Gastroesophageal sphincter (tissue), 4 donors: ENCODE results near the gene CTNNA1. TPM values are rescaled to one million over a fixed set of nuclear protein-coding genes. Genes with fewer than 3 reads are reported as not detected.

Experiments
- ATAC-seq: fragments of 150-250 bp; one replicate; pipeline ENCODE4 v1.9.1; 2016; ENCODE audit warnings: mild to moderate bottlenecking, moderate library complexity
- H3K27ac ChIP-seq, 4 donors: fragments of 200-600 bp; sonication (generic) in 3 of 4; 1 replicate in 3 of 4; 2 replicates in 1 of 4; pipeline ENCODE4 v1.5.1; 2016 to 2019
- H3K27me3 ChIP-seq: fragments of 200-600 bp; sonication (generic); one replicate; pipeline ENCODE4 v1.5.1; 2019
- H3K36me3 ChIP-seq, 2 donors: fragments of 200-600 bp; sonication (generic); one replicate each; pipeline ENCODE4 v1.5.1; 2019; ENCODE audit warnings: control low read depth in 1 of 2
- H3K4me1 ChIP-seq, 3 donors: fragments of 200-600 bp; sonication (generic); 1 replicate in 2 of 3; 2 replicates in 1 of 3; pipeline ENCODE4 v1.5.1; 2016 to 2019; ENCODE audit warnings: control low read depth in 2 of 3
- H3K4me3 ChIP-seq, 2 donors: fragments of 200-600 bp; sonication (generic); one replicate each; pipeline ENCODE4 v1.5.1; 2019; ENCODE audit warnings: mild to moderate bottlenecking in 1 of 2, moderate library complexity in 1 of 2
- H3K9me3 ChIP-seq, 3 donors: fragments of 200-600 bp; sonication (generic); one replicate each; pipeline ENCODE4 v1.5.1; 2017 to 2019; ENCODE audit warnings: control low read depth in 2 of 3
- EP300 ChIP-seq: sonication (generic); formaldehyde crosslinking; IDR thresholded peaks from one replicate; pipeline ENCODE4 v1.6.1; 2017; ENCODE audit warnings: antibody characterized with exemption, mild to moderate bottlenecking
- POLR2A ChIP-seq, 2 donors: fragments of 450-650 bp; IDR thresholded peaks; one replicate each; pipeline ENCODE4 v1.6.1; 2017; ENCODE audit warnings: antibody characterized with exemption in 2 of 2, mild to moderate bottlenecking in 2 of 2, moderate library complexity in 1 of 2
- POLR2AphosphoS5 ChIP-seq: sonication (generic); formaldehyde crosslinking; IDR thresholded peaks from one replicate; pipeline ENCODE4 v1.6.1; 2017; ENCODE audit warnings: antibody characterized with exemption
- WGBS, 2 donors: methylation state at CpG; one replicate each; pipeline ENCODE4 v1.1.5; 2018; ENCODE audit warnings: low coverage in 1 of 2; 5-methylcytosine and 5-hydroxymethylcytosine counted together
- total RNA-seq, 4 donors: library from RNA; depleted of rRNA; stranded (reverse); fragments of >200 nt; gene quantifications; one replicate each; pipeline ENCODE4 v1.1.0, GENCODE V29; 2016
- TF ChIP-seq, protein P1 (sequence below), 4 experiments: fragments of 200-600 bp in 2 of 4; fragments of 450-650 bp in 2 of 4; sonication (generic) in 1 of 4; IDR thresholded peaks; one replicate each; pipeline ENCODE4 v1.5.1; 2017 to 2019; ENCODE audit warnings: antibody characterized with exemption in 4 of 4, mild to moderate bottlenecking in 2 of 4, moderate library complexity in 2 of 4

Gene CTNNA1
- total RNA-seq, 4 donors from 2014 or later = 289 to 425 (median 365) TPM

GRCh38 chr5:138890644-138891043 is 137.4 kb downstream of the CTNNA1 start:
- H3K27ac ChIP-seq = no peak overlapping the region
- TF ChIP-seq POLR2A (IDR thresholded peaks at IDR 0.05) (no peak), EP300 (no peak), POLR2AphosphoS5 (no peak)
- TF ChIP-seq, protein P1, sequence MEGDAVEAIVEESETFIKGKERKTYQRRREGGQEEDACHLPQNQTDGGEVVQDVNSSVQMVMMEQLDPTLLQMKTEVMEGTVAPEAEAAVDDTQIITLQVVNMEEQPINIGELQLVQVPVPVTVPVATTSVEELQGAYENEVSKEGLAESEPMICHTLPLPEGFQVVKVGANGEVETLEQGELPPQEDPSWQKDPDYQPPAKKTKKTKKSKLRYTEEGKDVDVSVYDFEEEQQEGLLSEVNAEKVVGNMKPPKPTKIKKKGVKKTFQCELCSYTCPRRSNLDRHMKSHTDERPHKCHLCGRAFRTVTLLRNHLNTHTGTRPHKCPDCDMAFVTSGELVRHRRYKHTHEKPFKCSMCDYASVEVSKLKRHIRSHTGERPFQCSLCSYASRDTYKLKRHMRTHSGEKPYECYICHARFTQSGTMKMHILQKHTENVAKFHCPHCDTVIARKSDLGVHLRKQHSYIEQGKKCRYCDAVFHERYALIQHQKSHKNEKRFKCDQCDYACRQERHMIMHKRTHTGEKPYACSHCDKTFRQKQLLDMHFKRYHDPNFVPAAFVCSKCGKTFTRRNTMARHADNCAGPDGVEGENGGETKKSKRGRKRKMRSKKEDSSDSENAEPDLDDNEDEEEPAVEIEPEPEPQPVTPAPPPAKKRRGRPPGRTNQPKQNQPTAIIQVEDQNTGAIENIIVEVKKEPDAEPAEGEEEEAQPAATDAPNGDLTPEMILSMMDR (IDR thresholded peaks at IDR 0.05) = no peak
- no peak for ATAC-seq

GRCh38 chr5:138895918-138896317 is 142.7 kb downstream of the CTNNA1 start:
- Histone ChIP-seq H3K27me3 (no peaks in the 10 kb centered on the region), H3K27ac (no peak overlapping the region), H3K36me3 (peaks cover 0 to 40% of the 10 kb centered on the region in 2 donors), H3K4me3 (no peak overlapping the region), H3K9me3 (no peaks in the 10 kb centered on the region), H3K4me1 (peaks cover 0 to 4% (median 0%) of the 10 kb centered on the region in 3 donors)
- 100% methylated on average over 1 of the region's 1 CpG for WGBS, 2 donors
- no peak for ATAC-seq
- TF ChIP-seq EP300 = no peak
- TF ChIP-seq, protein P1 (IDR thresholded peaks at IDR 0.05) = no peak
- no peak for TF ChIP-seq POLR2AphosphoS5
- TF ChIP-seq POLR2A (IDR thresholded peaks at IDR 0.05) = no peak

More at GRCh38 chr5:138890644-138891043, 137.4 kb downstream of the CTNNA1 start:
- no peak overlapping the region for H3K4me3 ChIP-seq
- no peaks in the 10 kb centered on the region for H3K4me1 ChIP-seq
- no peaks in the 10 kb centered on the region for H3K27me3 ChIP-seq
- H3K36me3 ChIP-seq = peaks cover 13 to 66% of the 10 kb centered on the region in 2 donors
- H3K9me3 ChIP-seq = peaks cover 0 to 13% (median 0%) of the 10 kb centered on the region in 3 donors

DNA sequence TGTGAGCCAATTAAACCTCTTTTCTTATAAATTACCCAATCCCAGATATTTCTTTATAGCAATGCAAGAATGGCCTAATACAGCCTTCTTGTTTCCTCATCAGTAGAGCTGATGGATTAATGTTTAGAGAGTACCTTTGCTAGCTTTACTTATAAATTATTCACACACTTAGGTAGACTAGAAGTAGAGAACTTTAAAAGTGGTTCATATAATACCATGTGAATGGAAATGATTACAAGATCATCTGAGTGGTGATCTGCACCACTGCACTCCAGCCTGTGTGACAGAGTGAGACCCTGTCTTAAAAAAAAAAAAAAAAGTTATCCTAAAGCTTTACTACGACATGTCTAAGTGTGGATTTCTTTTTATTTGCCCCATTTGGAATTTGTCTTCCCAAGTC is 145.1 kb downstream of the CTNNA1 start:
- 94 to 100% methylated on average over 1 of the region's 1 CpG for WGBS, 2 donors
- Histone ChIP-seq H3K9me3 (no peaks in the 10 kb centered on the region), H3K4me3 (no peak overlapping the region), H3K4me1 (peaks cover 0 to 15% (median 0%) of the 10 kb centered on the region in 3 donors), H3K36me3 (peaks cover 0 to 33% of the 10 kb centered on the region in 2 donors), H3K27me3 (no peaks in the 10 kb centered on the region), H3K27ac (no peak overlapping the region)
- TF ChIP-seq, protein P1 (IDR thresholded peaks at IDR 0.05) = no peak
- TF ChIP-seq POLR2A (IDR thresholded peaks at IDR 0.05) (no peak), EP300 (no peak), POLR2AphosphoS5 (no peak)
- no peak for ATAC-seq

- no peak for ATAC-seq
- Histone ChIP-seq H3K9me3 (no peaks in the 10 kb centered on the region), H3K4me3 (no peak overlapping the region), H3K36me3 (peaks cover 0 to 31% of the 10 kb centered on the region in 2 donors), H3K27me3 (no peaks in the 10 kb centered on the region), H3K4me1 (peaks cover 0 to 18% (median 0%) of the 10 kb centered on the region in 3 donors), H3K27ac (no peak overlapping the region)
- WGBS, 2 donors = 100% methylated on average over 2 of the region's 2 CpGs; no CpG with 5 or more reads in 1 of the 2 donors
- TF ChIP-seq POLR2AphosphoS5 (no peak), EP300 (no peak), POLR2A (IDR thresholded peaks at IDR 0.05) (no peak)
- TF ChIP-seq, protein P1 (IDR thresholded peaks at IDR 0.05) = no peak
Measured at GRCh38 chr5:138898742-138899141, 145.5 kb downstream of the CTNNA1 start.

- H3K27me3 ChIP-seq = no peaks in the 10 kb centered on the region
- 64 to 69% methylated on average over 6 of the region's 6 CpGs for WGBS, 2 donors
- no peak for TF ChIP-seq POLR2A (IDR thresholded peaks at IDR 0.05)
- TF ChIP-seq, protein P1 (IDR thresholded peaks at IDR 0.05) = no peak
- no peak for TF ChIP-seq POLR2AphosphoS5
- no peak for TF ChIP-seq EP300
- peaks cover 0 to 18% (median 0%) of the 10 kb centered on the region in 3 donors for H3K4me1 ChIP-seq
- no peaks in the 10 kb centered on the region for H3K9me3 ChIP-seq
- no peak for ATAC-seq
- H3K36me3 ChIP-seq = peaks cover 0 to 42% of the 10 kb centered on the region in 2 donors
- H3K4me3 ChIP-seq = no peak overlapping the region
- peak overlapping the region in 2 of 4 donors; percentile 16 to 31 for H3K27ac ChIP-seq
Measured at GRCh38 chr5:138900281-138900965, 147.2 kb downstream of the CTNNA1 start.
